Esophagus muscularis mucosa (tissue), 4 donors: ENCODE measurements around the gene CFAP107. TPM values are rescaled to one million over a fixed set of nuclear protein-coding genes. Genes with fewer than 3 reads are reported as not detected.

Experiments used
- DNase-seq: peaks from one replicate; pipeline ENCODE4 v3.0.0-alpha.2; 2017; ENCODE audit errors: extremely low spot score
- H3K27ac ChIP-seq, 4 donors: fragments of 200-600 bp; sonication (generic); replicated peaks in 1 of 4; 1 replicate in 3 of 4; 2 replicates in 1 of 4; pipeline ENCODE4 v1.5.1; 2016 to 2019; ENCODE audit warnings: mild to moderate bottlenecking in 1 of 4
- H3K27me3 ChIP-seq, 4 donors: fragments of 200-600 bp; sonication (generic); one replicate each; pipeline versions ENCODE4 v1.5.1 to v1.6.0; 2016 to 2019
- H3K36me3 ChIP-seq, 4 donors: fragments of 200-600 bp; sonication (generic); one replicate each; pipeline ENCODE4 v1.5.1; 2016 to 2019
- H3K4me1 ChIP-seq, 4 donors: fragments of 200-600 bp; sonication (generic); one replicate each; pipeline ENCODE4 v1.5.1; 2016 to 2019
- H3K4me3 ChIP-seq, 4 donors: fragments of 200-600 bp; sonication (generic); 1 replicate in 2 of 4; 2 replicates in 2 of 4; pipeline ENCODE4 v1.5.1; 2016 to 2019; ENCODE audit warnings: mild to moderate bottlenecking in 4 of 4, moderate library complexity in 1 of 4
- H3K9me3 ChIP-seq, 4 donors: fragments of 200-600 bp; sonication (generic); 1 replicate in 3 of 4; 2 replicates in 1 of 4; pipeline ENCODE4 v1.5.1; 2016 to 2019
- CTCF ChIP-seq, 3 experiments: fragments of 200-600 bp in 2 of 3; fragments of 450-650 bp in 1 of 3; sonication (generic) in 2 of 3; IDR thresholded peaks; one replicate each; pipeline ENCODE4 v1.5.1; 2017 to 2019; ENCODE audit warnings: antibody characterized with exemption in 3 of 3, mild to moderate bottlenecking in 2 of 3, moderate library complexity in 1 of 3
- EP300 ChIP-seq: sonication (generic); formaldehyde crosslinking; IDR thresholded peaks from one replicate; pipeline ENCODE4 v1.6.1; 2017; ENCODE audit warnings: antibody characterized with exemption
- POLR2A ChIP-seq: fragments of 450-650 bp; IDR thresholded peaks from one replicate; pipeline ENCODE4 v1.6.1; 2017; ENCODE audit warnings: antibody characterized with exemption, moderate library complexity, mild to moderate bottlenecking, low read depth
- POLR2AphosphoS5 ChIP-seq, 2 donors: sonication (generic); formaldehyde crosslinking; IDR thresholded peaks; one replicate each; pipeline ENCODE4 v1.6.1; 2017; ENCODE audit warnings: antibody characterized with exemption in 2 of 2
- WGBS: methylation state at CpG from one replicate; pipeline ENCODE4 v1.1.5; 2018; 5-methylcytosine and 5-hydroxymethylcytosine counted together
- intact Hi-C: fragments of 100-400 bp; cut with DNase I; formaldehyde crosslinking; loops from one replicate; pipeline ENCODE4 v1.15.1; 2023
- total RNA-seq, 4 donors: library from RNA; depleted of rRNA; stranded (reverse); fragments of >200 nt; gene quantifications; one replicate each; pipeline versions ENCODE4 v1.1.0 to v1.2.1, GENCODE V29; 2016

Gene CFAP107
- total RNA-seq, 4 donors from 2014 or later = not detected

GRCh38 chr1:12762766-12763165, 16.8 kb downstream of the CFAP107 start:
- WGBS = 86% methylated on average over 7 of the region's 7 CpGs
- H3K36me3 ChIP-seq = no peaks in the 10 kb centered on the region
- no peak overlapping the region for H3K4me3 ChIP-seq
- intact Hi-C loops = no loop called here
- H3K27me3 ChIP-seq = peaks cover 0 to 23% (median 5%) of the 10 kb centered on the region in 4 donors
- no peak overlapping the region for H3K27ac ChIP-seq
- H3K4me1 ChIP-seq = no peaks in the 10 kb centered on the region
- TF ChIP-seq POLR2AphosphoS5 (IDR thresholded peaks at IDR 0.05) (no peak), EP300 (no peak), POLR2A (no peak), CTCF (IDR thresholded peaks at IDR 0.05) (no peak)
- peak; percentile 64 for DNase-seq
- peaks cover 0 to 9% (median 0%) of the 10 kb centered on the region in 4 donors for H3K9me3 ChIP-seq

- Histone ChIP-seq H3K9me3 (peaks cover 0 to 9% (median 0%) of the 10 kb centered on the region in 4 donors), H3K4me3 (no peak overlapping the region), H3K4me1 (no peaks in the 10 kb centered on the region), H3K27ac (no peak overlapping the region), H3K36me3 (no peaks in the 10 kb centered on the region), H3K27me3 (peaks cover 0 to 27% (median 1%) of the 10 kb centered on the region in 4 donors)
- intact Hi-C loops = no loop called here
- 72% methylated on average over 4 of the region's 4 CpGs for WGBS
- TF ChIP-seq EP300 = no peak
- TF ChIP-seq POLR2A = no peak
- DNase-seq = peak; percentile 77
Observed at GRCh38 chr1:12763479-12763878, 17.5 kb downstream of the CFAP107 start.

- TF ChIP-seq POLR2AphosphoS5 (IDR thresholded peaks at IDR 0.05) (no peak), POLR2A (no peak), EP300 (no peak), CTCF (IDR thresholded peaks at IDR 0.05) (no peak)
- H3K9me3 ChIP-seq = peaks cover 0 to 9% (median 0%) of the 10 kb centered on the region in 4 donors
- H3K36me3 ChIP-seq = no peaks in the 10 kb centered on the region
- WGBS = 61% methylated on average over 2 of the region's 5 CpGs
- H3K4me3 ChIP-seq = no peak overlapping the region
- no peak overlapping the region for H3K27ac ChIP-seq
- H3K4me1 ChIP-seq = no peaks in the 10 kb centered on the region
- DNase-seq = peak; percentile 81
- peaks cover 0 to 28% (median 0%) of the 10 kb centered on the region in 4 donors for H3K27me3 ChIP-seq
- intact Hi-C loops = no loop called here
Observed at GRCh38 chr1:12764016-12764415, 18.0 kb downstream of the CFAP107 start.

- Histone ChIP-seq H3K9me3 (peaks cover 0 to 9% (median 0%) of the 10 kb centered on the region in 4 donors), H3K4me3 (no peak overlapping the region), H3K27ac (no peak overlapping the region), H3K27me3 (peaks cover 0 to 43% (median 0%) of the 10 kb centered on the region in 4 donors), H3K4me1 (no peaks in the 10 kb centered on the region), H3K36me3 (no peaks in the 10 kb centered on the region)
- WGBS = 55% methylated on average over 2 of the region's 2 CpGs
- peak; percentile 79 for DNase-seq
- intact Hi-C loops = no loop called here
- no peak for TF ChIP-seq POLR2AphosphoS5 (IDR thresholded peaks at IDR 0.05)
- no peak for TF ChIP-seq EP300
- no peak for TF ChIP-seq CTCF (IDR thresholded peaks at IDR 0.05)
- TF ChIP-seq POLR2A = no peak
Observed at GRCh38 chr1:12769031-12769430, 23.0 kb downstream of the CFAP107 start.

- peak; percentile 72 for DNase-seq
- 57% methylated on average over 7 of the region's 7 CpGs for WGBS
- Histone ChIP-seq H3K9me3 (peaks cover 0 to 9% (median 0%) of the 10 kb centered on the region in 4 donors), H3K27me3 (peaks cover 0 to 43% (median 0%) of the 10 kb centered on the region in 4 donors), H3K4me1 (no peaks in the 10 kb centered on the region), H3K36me3 (no peaks in the 10 kb centered on the region), H3K27ac (no peak overlapping the region), H3K4me3 (no peak overlapping the region)
- intact Hi-C loops = no loop called here
- TF ChIP-seq POLR2AphosphoS5 (IDR thresholded peaks at IDR 0.05) = no peak
- no peak for TF ChIP-seq CTCF (IDR thresholded peaks at IDR 0.05)
- no peak for TF ChIP-seq POLR2A
- TF ChIP-seq EP300 = no peak
Observed at GRCh38 chr1:12769976-12770505, 24.0 kb downstream of the CFAP107 start.
